ENCODE results near the gene TXLNA.

TXLNA gene

DNA sequence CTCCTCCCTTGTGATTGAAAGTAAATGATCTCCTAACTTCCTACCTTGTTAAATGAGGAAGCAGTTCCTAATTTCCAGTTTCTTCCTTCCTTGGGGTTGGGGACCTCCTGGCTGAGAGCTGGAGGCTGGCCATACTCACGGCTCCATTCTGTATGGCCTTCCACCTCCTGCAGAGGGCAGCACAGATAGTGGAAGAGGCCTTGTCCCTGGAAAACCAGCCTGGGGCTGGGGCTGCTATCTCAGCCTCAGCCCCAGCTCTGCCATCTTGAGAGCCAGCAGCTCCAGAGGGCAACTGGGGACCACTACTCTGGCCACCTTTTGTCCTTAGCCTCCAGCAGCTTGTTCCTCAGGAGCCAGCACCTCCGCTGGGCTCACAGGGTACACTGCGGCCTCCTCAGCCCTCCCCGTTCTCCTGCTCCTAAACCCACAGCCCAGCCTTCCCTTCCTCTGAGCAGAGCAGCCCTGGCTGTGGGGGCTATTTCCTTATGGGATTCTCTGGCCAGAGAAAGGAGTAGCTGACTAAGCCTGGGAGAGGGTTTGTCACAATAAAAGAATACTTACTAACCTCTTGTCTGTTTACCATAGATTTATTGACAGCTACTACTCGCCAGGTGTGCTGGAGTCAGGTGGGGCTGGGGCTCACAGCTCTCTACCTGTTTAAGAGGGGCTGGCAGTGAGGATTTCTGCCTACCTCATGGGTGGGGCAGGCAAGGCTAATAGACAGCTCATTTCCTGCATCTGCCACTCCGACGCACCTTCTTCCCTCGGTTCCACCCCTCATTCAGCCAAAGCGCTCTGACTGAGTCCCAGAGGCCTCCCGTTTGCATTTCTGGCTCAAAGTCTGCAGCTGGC is 36.4 kb downstream of the TXLNA start:
- DNase-seq (ENCODE audit: low spot score): peak; percentile 60

GRCh38 chr1:32216566-32216965 is 37.1 kb downstream of the TXLNA start:
- no peak for DNase-seq (ENCODE audit: low spot score)

DNA sequence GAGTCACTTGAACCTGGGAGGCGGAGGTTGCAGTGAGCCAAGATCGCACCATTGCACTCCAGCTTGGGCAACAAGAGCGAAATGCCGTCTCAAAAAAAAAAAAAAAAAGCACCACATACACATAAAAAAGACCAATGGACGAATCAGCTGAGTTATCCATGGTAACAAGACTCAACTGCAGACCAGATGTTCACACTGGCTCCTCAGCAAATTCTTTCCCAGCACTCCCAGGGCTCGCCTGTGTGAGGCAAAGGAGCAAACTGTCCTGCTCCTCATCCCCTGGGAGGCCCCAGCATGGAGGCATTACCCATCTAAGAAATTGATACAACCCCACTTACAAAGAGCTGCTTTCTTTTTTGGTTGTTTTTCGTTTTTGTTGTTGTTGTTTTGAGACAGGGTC is 39.5 kb downstream of the TXLNA start:
- no peak for DNase-seq (ENCODE audit: low spot score)

GRCh38 chr1:32220746-32221580 is 41.5 kb downstream of the TXLNA start:
- no peak for DNase-seq (ENCODE audit: low spot score)

DNA sequence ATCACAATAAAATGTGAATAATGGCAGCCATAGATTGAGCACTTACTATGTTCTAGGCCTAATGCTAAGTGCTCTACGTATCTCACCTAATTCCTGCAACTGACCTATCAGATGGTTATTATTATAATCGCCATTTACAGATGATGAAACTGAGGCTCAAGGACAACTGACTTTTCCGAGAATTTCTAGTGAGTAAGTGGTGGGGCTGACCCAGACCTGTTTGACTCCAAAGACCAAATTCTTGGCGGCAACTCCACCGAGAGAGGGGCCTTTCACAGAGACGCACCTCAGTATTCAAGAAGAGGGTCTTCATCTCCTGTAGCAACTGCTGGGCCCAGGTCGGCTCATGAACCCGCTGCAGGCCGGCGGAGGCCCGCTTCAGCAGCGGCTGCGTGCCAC is 42.1 kb downstream of the TXLNA start:
- no peak for DNase-seq (ENCODE audit: low spot score)

GRCh38 chr1:32221980-32222755 is 42.7 kb downstream of the TXLNA start, which contains the start of the genes EIF3I and TMEM234:
Gene EIF3I, plus strand, starts transcription at chr1:32222407. Its CDS starts 35 bp downstream, at chr1:32222442.
Gene TMEM234, minus strand, starts transcription at chr1:32222353. Its CDS starts 31 bp downstream, at chr1:32222322.
- peak; percentile 91 for DNase-seq (ENCODE audit: low spot score)

GRCh38 chr1:32223683-32224082 is 44.2 kb downstream of the TXLNA start:
- no peak for DNase-seq (ENCODE audit: low spot score)

DNA sequence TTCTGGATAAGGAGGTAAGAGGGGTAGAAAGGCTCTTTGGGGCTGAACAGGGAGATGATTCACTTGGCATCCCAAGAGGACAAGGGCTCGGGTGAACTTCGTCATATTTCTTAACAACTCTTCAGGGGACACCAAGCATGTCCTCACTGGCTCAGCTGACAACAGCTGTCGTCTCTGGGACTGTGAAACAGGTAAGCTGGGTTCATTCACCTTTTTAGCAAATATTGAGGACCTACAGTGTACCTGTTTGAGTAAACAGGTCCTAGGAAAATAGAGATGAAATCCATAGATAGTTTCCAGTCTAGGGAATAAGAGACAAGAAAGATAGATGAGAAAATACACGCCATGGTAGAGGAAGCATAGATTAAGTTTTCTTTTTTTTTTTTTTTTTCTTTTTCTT is 44.8 kb downstream of the TXLNA start:
- DNase-seq (ENCODE audit: low spot score): no peak

DNA sequence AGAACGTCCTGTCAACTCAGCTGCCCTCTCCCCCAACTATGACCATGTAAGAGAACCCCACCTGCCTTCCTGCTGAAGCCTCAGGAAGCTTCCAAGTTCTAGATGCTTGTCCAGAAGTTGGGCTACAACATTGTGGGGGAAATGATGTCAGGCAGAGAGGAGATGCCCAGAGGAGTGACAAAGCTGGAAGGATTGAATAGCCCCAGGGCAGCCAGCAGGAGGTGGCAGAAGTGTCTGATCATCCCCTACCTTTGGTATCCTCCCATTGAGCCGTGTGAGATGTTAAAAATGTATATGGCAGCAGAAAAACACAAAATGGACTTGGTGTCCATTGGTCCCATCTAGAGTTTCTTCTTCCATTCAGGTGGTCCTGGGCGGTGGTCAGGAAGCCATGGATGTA is 49.3 kb downstream of the TXLNA start:
- DNase-seq (ENCODE audit: low spot score): no peak

GRCh38 chr1:32231843-32232432 is 52.5 kb downstream of the TXLNA start:
- no peak for DNase-seq (ENCODE audit: low spot score)

DNA sequence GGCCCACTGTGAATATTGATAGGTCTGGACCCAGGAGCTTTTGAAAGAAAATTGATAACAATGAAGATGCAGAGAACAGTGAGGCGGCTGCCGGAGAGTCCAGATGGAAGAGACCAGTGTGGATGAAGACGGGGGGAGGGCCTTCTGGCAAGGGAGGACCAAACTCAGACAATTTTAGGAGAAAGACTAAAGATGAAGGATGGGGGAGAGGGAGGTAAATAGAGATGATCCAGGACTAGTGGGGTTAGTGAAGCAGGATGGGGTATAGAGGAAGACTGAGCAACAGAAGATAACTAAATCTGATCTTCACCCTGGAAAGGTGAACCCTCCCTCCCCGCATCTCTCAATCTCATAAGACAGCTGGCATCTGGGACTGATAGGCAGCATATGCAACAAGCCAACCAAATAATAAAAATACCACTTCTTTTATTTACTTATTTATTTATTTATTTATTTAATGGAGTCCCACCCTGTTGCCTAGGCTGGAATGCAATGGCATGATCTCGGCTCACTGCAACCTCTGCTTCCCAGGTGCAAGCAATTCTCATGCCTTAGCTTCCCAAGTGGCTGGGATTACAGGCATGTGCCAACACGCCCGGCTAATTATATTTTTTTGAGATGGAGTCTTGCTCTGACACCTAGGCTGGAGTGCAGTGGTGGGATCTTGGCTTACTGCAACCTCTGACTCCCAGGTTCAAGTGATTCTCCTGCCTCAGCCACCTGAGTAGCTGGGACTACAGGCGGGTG is 53.3 kb downstream of the TXLNA start:
- DNase-seq (ENCODE audit: low spot score): no peak

DNA sequence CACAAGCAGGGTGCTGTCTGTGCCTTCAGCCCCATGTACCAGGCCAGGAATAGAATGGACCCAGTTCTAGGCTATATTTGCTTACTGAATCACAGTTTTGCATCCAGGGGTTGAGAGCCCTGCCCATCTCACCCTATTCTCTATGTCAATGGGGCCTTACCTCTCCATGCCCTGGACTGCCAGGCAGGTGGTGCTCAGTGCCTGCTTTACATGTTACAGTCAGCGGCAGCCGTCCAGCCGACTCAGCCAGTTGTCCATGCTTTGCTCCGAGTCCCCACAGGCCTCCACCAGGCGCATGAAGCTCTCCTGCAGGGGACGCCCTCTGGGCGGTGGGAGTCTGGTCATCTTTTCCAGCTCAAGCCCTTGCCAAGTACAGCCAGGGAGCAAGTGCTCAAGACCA is 55.3 kb downstream of the TXLNA start:
- no peak for DNase-seq (ENCODE audit: low spot score)

DNA sequence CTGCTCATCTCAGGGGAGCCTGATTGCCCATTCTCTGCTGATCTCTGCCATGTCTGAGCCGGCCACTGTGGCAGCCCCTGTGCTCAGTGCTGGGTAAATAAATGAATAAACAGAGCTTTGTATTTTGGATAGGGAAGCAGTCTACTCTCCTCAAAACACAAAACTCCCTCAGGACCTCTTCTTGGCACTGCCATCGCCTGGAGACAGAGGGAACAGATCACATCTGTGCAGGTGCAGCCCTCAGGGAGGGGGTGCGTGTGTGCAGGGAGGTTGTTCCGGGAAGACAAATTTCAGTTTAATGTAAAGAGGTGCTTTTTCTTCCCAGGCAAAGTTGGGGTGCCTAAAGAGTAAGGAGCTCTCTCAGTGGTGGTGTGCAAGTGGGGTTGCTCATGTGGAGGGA is 59.9 kb downstream of the TXLNA start:
- no peak for DNase-seq (ENCODE audit: low spot score)

- DNase-seq (ENCODE audit: low spot score): no peak
Measured at GRCh38 chr1:32239790-32240139, 60.3 kb downstream of the TXLNA start.

DNA sequence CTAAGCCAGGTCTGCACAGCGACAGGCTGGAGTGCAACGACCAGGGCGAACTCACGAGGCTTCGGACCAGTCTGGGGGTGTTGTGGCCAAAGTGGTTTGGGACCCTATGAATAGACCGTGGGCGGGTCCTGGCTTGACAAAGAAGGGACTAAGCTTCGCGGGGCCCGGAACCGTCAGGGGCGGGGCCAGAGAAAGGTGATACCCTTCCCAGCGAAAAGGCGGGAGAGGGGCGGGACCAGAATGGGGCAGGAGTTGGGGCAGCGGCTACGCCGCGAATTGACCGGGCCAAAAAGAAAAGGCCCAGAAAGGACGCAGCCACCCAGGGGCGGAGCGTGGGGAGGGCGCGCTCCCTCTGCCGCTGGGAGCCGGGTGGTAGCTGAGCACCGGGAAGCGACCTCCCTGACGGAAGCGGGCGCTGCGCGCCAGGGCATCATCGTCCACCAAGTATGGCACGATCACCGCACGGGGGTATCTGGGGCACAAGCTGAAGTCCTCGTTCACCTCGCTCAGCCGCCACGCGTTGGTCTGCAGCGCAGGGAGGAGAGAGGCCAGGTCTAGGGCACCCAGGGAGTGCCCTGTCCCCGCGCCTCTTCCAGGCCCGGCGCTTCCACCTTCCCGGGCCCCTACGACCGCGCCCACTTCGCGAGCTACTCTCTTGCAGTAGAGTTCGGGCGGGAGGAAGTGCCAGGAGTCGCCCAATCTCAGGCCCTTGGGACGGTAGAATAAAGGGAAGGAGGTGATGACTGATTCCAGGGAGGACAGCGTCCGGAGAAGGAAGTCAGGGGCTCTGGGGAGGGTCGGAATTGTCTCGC is 60.9 kb downstream of the TXLNA start:
- peak; percentile 68 for DNase-seq (ENCODE audit: low spot score)

GRCh38 chr1:32241001-32241763 is 61.7 kb downstream of the TXLNA start:
- peak; percentile 30 for DNase-seq (ENCODE audit: low spot score)

- no peak for DNase-seq (ENCODE audit: low spot score)
Measured at GRCh38 chr1:32242341-32242851, 62.9 kb downstream of the TXLNA start.

DNA sequence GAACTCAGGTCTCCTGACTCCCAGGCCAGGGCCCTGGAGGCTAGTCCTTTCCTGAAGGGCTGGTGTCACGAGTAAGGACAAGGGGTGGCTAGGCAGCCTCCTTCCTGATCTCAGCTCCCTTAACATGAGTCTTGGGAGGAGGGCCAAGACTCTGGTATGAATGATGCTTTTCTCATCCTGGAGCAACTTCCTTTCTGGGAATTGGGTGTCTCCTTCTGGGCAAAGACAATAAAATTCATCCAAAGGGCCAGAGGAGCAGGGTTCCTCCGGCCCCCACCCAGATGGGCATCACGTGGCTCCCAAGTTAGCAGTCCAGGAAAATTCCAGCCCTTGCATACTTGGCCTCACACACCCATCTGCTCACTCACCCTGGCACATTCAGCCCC is 67.4 kb downstream of the TXLNA start, which contains the start of gene FAM167B:
FAM167B (plus strand) TSS at position 335 of the 386 bp plus-strand sequence. CDS start 200 bp downstream, outside the sequence.
- DNase-seq (ENCODE audit: low spot score): no peak

GRCh38 chr1:32247452-32247851 is 68.0 kb downstream of the TXLNA start:
- DNase-seq (ENCODE audit: low spot score): no peak
